ENCODE data around the gene AOAH.

The AOAH gene

GRCh38 chr7:36642414-36642813 lies 81.9 kb downstream of the AOAH start:
- FAIRE-seq = no peak
- DNase-seq (ENCODE audit: insufficient read length, low spot score) = no peak
- TF ChIP-seq SPI1 (IDR thresholded peaks at IDR 0.05; ENCODE audit: low read depth, low read length) (no peak), TAF1 (IDR thresholded peaks at IDR 0.05; ENCODE audit: low read depth, low read length) (no peak), POU2F2 (IDR thresholded peaks at IDR 0.05; ENCODE audit: low read depth, low read length) (no peak), POLR2AphosphoS5 (IDR thresholded peaks at IDR 0.05; ENCODE audit: low read depth, low read length) (no peak), PAX5 (IDR thresholded peaks at IDR 0.05; ENCODE audit: insufficient read depth, low read length, severe bottlenecking) (no peak), POLR2A (IDR thresholded peaks at IDR 0.05; ENCODE audit: low read depth, low read length) (no peak)

- no peak for DNase-seq (ENCODE audit: insufficient read length, low spot score)
- no peak for TF ChIP-seq SPI1 (IDR thresholded peaks at IDR 0.05; ENCODE audit: low read depth, low read length)
- TF ChIP-seq POLR2AphosphoS5 (IDR thresholded peaks at IDR 0.05; ENCODE audit: low read depth, low read length) = no peak
- no peak for TF ChIP-seq POLR2A (IDR thresholded peaks at IDR 0.05; ENCODE audit: low read depth, low read length)
- no peak for TF ChIP-seq TAF1 (IDR thresholded peaks at IDR 0.05; ENCODE audit: low read depth, low read length)
- TF ChIP-seq POU2F2 (IDR thresholded peaks at IDR 0.05; ENCODE audit: low read depth, low read length) = no peak
- no peak for TF ChIP-seq PAX5 (IDR thresholded peaks at IDR 0.05; ENCODE audit: insufficient read depth, low read length, severe bottlenecking)
- no peak for FAIRE-seq
Measured at GRCh38 chr7:36642010-36642409, 82.3 kb downstream of the AOAH start.

- TF ChIP-seq SPI1 (IDR thresholded peaks at IDR 0.05; ENCODE audit: low read depth, low read length) (no peak), PAX5 (IDR thresholded peaks at IDR 0.05; ENCODE audit: insufficient read depth, low read length, severe bottlenecking) (no peak), POLR2A (IDR thresholded peaks at IDR 0.05; ENCODE audit: low read depth, low read length) (no peak), TAF1 (IDR thresholded peaks at IDR 0.05; ENCODE audit: low read depth, low read length) (no peak), POU2F2 (IDR thresholded peaks at IDR 0.05; ENCODE audit: low read depth, low read length) (no peak), POLR2AphosphoS5 (IDR thresholded peaks at IDR 0.05; ENCODE audit: low read depth, low read length) (no peak)
- FAIRE-seq (no peak), DNase-seq (ENCODE audit: insufficient read length, low spot score) (no peak)
Measured at GRCh38 chr7:36640682-36641081, 83.6 kb downstream of the AOAH start.

- TF ChIP-seq POLR2AphosphoS5 (IDR thresholded peaks at IDR 0.05; ENCODE audit: low read depth, low read length) = no peak
- TF ChIP-seq TAF1 (IDR thresholded peaks at IDR 0.05; ENCODE audit: low read depth, low read length) = no peak
- TF ChIP-seq SPI1 (IDR thresholded peaks at IDR 0.05; ENCODE audit: low read depth, low read length) = no peak
- no peak for TF ChIP-seq POU2F2 (IDR thresholded peaks at IDR 0.05; ENCODE audit: low read depth, low read length)
- TF ChIP-seq PAX5 (IDR thresholded peaks at IDR 0.05; ENCODE audit: insufficient read depth, low read length, severe bottlenecking) = no peak
- no peak for TF ChIP-seq POLR2A (IDR thresholded peaks at IDR 0.05; ENCODE audit: low read depth, low read length)
- FAIRE-seq = no peak
Measured at GRCh38 chr7:36639826-36640225, 84.5 kb downstream of the AOAH start.

GRCh38 chr7:36638586-36639263 lies 85.6 kb downstream of the AOAH start:
- FAIRE-seq = no peak
- DNase-seq (ENCODE audit: insufficient read length, low spot score) = no peak
- TF ChIP-seq TAF1 (IDR thresholded peaks at IDR 0.05; ENCODE audit: low read depth, low read length) (no peak), POU2F2 (IDR thresholded peaks at IDR 0.05; ENCODE audit: low read depth, low read length) (no peak), SPI1 (IDR thresholded peaks at IDR 0.05; ENCODE audit: low read depth, low read length) (no peak), PAX5 (IDR thresholded peaks at IDR 0.05; ENCODE audit: insufficient read depth, low read length, severe bottlenecking) (no peak), POLR2AphosphoS5 (IDR thresholded peaks at IDR 0.05; ENCODE audit: low read depth, low read length) (no peak), POLR2A (IDR thresholded peaks at IDR 0.05; ENCODE audit: low read depth, low read length) (no peak)

More at GRCh38 chr7:36639826-36640225, 84.5 kb downstream of the AOAH start:
- no peak for DNase-seq (ENCODE audit: insufficient read length, low spot score)

- DNase-seq (ENCODE audit: insufficient read length, low spot score) (no peak), FAIRE-seq (no peak)
- no peak for TF ChIP-seq TAF1 (IDR thresholded peaks at IDR 0.05; ENCODE audit: low read depth, low read length)
- TF ChIP-seq SPI1 (IDR thresholded peaks at IDR 0.05; ENCODE audit: low read depth, low read length) = no peak
- TF ChIP-seq POU2F2 (IDR thresholded peaks at IDR 0.05; ENCODE audit: low read depth, low read length) = no peak
- TF ChIP-seq POLR2A (IDR thresholded peaks at IDR 0.05; ENCODE audit: low read depth, low read length) = no peak
- TF ChIP-seq POLR2AphosphoS5 (IDR thresholded peaks at IDR 0.05; ENCODE audit: low read depth, low read length) = no peak
- no peak for TF ChIP-seq PAX5 (IDR thresholded peaks at IDR 0.05; ENCODE audit: insufficient read depth, low read length, severe bottlenecking)
Measured at GRCh38 chr7:36638140-36638539, 86.2 kb downstream of the AOAH start.

- no peak for DNase-seq (ENCODE audit: insufficient read length, low spot score)
- FAIRE-seq = no peak
- TF ChIP-seq SPI1 (IDR thresholded peaks at IDR 0.05; ENCODE audit: low read depth, low read length) = no peak
- TF ChIP-seq TAF1 (IDR thresholded peaks at IDR 0.05; ENCODE audit: low read depth, low read length) = no peak
- no peak for TF ChIP-seq PAX5 (IDR thresholded peaks at IDR 0.05; ENCODE audit: insufficient read depth, low read length, severe bottlenecking)
Measured at GRCh38 chr7:36637417-36637816, 86.9 kb downstream of the AOAH start.

- no peak for FAIRE-seq
- DNase-seq (ENCODE audit: insufficient read length, low spot score) = no peak
- TF ChIP-seq POU2F2 (IDR thresholded peaks at IDR 0.05; ENCODE audit: low read depth, low read length) (no peak), POLR2A (IDR thresholded peaks at IDR 0.05; ENCODE audit: low read depth, low read length) (no peak), PAX5 (IDR thresholded peaks at IDR 0.05; ENCODE audit: insufficient read depth, low read length, severe bottlenecking) (no peak), TAF1 (IDR thresholded peaks at IDR 0.05; ENCODE audit: low read depth, low read length) (no peak), POLR2AphosphoS5 (IDR thresholded peaks at IDR 0.05; ENCODE audit: low read depth, low read length) (no peak), SPI1 (IDR thresholded peaks at IDR 0.05; ENCODE audit: low read depth, low read length) (no peak)
Measured at GRCh38 chr7:36636126-36636525, 88.2 kb downstream of the AOAH start.

- FAIRE-seq = no peak
- DNase-seq (ENCODE audit: insufficient read length, low spot score) = no peak
- TF ChIP-seq SPI1 (IDR thresholded peaks at IDR 0.05; ENCODE audit: low read depth, low read length) = no peak
- no peak for TF ChIP-seq TAF1 (IDR thresholded peaks at IDR 0.05; ENCODE audit: low read depth, low read length)
- TF ChIP-seq PAX5 (IDR thresholded peaks at IDR 0.05; ENCODE audit: insufficient read depth, low read length, severe bottlenecking) = no peak
- no peak for TF ChIP-seq POLR2A (IDR thresholded peaks at IDR 0.05; ENCODE audit: low read depth, low read length)
- no peak for TF ChIP-seq POLR2AphosphoS5 (IDR thresholded peaks at IDR 0.05; ENCODE audit: low read depth, low read length)
- TF ChIP-seq POU2F2 (IDR thresholded peaks at IDR 0.05; ENCODE audit: low read depth, low read length) = no peak
Measured at GRCh38 chr7:36635091-36635490, 89.2 kb downstream of the AOAH start.

- TF ChIP-seq TAF1 (IDR thresholded peaks at IDR 0.05; ENCODE audit: low read depth, low read length) = no peak
- TF ChIP-seq POU2F2 (IDR thresholded peaks at IDR 0.05; ENCODE audit: low read depth, low read length) = no peak
- no peak for TF ChIP-seq SPI1 (IDR thresholded peaks at IDR 0.05; ENCODE audit: low read depth, low read length)
- TF ChIP-seq PAX5 (IDR thresholded peaks at IDR 0.05; ENCODE audit: insufficient read depth, low read length, severe bottlenecking) = no peak
- TF ChIP-seq POLR2A (IDR thresholded peaks at IDR 0.05; ENCODE audit: low read depth, low read length) = no peak
- no peak for TF ChIP-seq POLR2AphosphoS5 (IDR thresholded peaks at IDR 0.05; ENCODE audit: low read depth, low read length)
- DNase-seq (ENCODE audit: insufficient read length, low spot score) = no peak
- no peak for FAIRE-seq
Measured at GRCh38 chr7:36633377-36633776, 90.9 kb downstream of the AOAH start.
